ENCODE measurements around the gene NUP188.
"Not testable (repeated sequence)": the region's sequence is repeated elsewhere in the genome, so short reads cannot be mapped to it uniquely, and the experiment has no call there.

Gene NUP188

GRCh38 chr9:129028192-129028966 lies 80.9 kb downstream of the NUP188 start, which contains the start of gene SH3GLB2:
TSS of gene SH3GLB2 (minus strand) at chr9:129028331. CDS start at chr9:129028154, 177 bp downstream.
- H3K4me1 Mint-ChIP-seq = peaks cover 35% of the 10 kb centered on the region
- H3K27ac Mint-ChIP-seq = peak within 1 kb of the TSS; percentile 51 to 90 (median 72)
- TF ChIP-seq CTCF (IDR thresholded peaks at IDR 0.05; ENCODE audit: unreplicated experiment in 3 of 3) = peak; percentile 84 to 93 (median 86)
- H3K27me3 Mint-ChIP-seq (ENCODE audit: low read depth) = peaks cover 4% of the 10 kb centered on the region
- H3K9me3 Mint-ChIP-seq = no peaks in the 10 kb centered on the region
- no peaks in the 10 kb centered on the region for H3K36me3 Mint-ChIP-seq (ENCODE audit: low read depth)
- peak within 1 kb of the TSS; percentile 83 to 90 (median 89) for H3K4me3 Mint-ChIP-seq

GRCh38 chr9:129030191-129030590 lies 82.7 kb downstream of the NUP188 start:
- Mint-ChIP-seq H3K4me3 (peak overlapping the region; percentile 52 to 67 (median 61)), H3K27ac (peak overlapping the region in 2 of 3 experiments; percentile 2 to 61), H3K36me3 (ENCODE audit: low read depth) (no peaks in the 10 kb centered on the region), H3K4me1 (peaks cover 29% of the 10 kb centered on the region), H3K27me3 (ENCODE audit: low read depth) (no peaks in the 10 kb centered on the region), H3K9me3 (no peaks in the 10 kb centered on the region)
- no peak for TF ChIP-seq CTCF (IDR thresholded peaks at IDR 0.05; ENCODE audit: unreplicated experiment in 3 of 3)

GRCh38 chr9:129031514-129031913 lies 84.0 kb downstream of the NUP188 start:
- Mint-ChIP-seq H3K27me3 (ENCODE audit: low read depth) (no peaks in the 10 kb centered on the region), H3K4me1 (peaks cover 24% of the 10 kb centered on the region)
- no peak for TF ChIP-seq CTCF (IDR thresholded peaks at IDR 0.05; ENCODE audit: unreplicated experiment in 3 of 3)

GRCh38 chr9:129032541-129033159 lies 85.2 kb downstream of the NUP188 start:
- Mint-ChIP-seq H3K27me3 (ENCODE audit: low read depth) (no peaks in the 10 kb centered on the region), H3K36me3 (ENCODE audit: low read depth) (no peaks in the 10 kb centered on the region), H3K4me3 (no peak overlapping the region), H3K27ac (no peak overlapping the region), H3K4me1 (peaks cover 25% of the 10 kb centered on the region), H3K9me3 (no peaks in the 10 kb centered on the region)
- TF ChIP-seq CTCF (IDR thresholded peaks at IDR 0.05; ENCODE audit: unreplicated experiment in 3 of 3) = no peak

More at GRCh38 chr9:129031514-129031913, 84.0 kb downstream of the NUP188 start:
- Mint-ChIP-seq H3K9me3 (no peaks in the 10 kb centered on the region), H3K4me3 (no peak overlapping the region), H3K36me3 (ENCODE audit: low read depth) (no peaks in the 10 kb centered on the region), H3K27ac (no peak overlapping the region)

- H3K36me3 Mint-ChIP-seq (ENCODE audit: low read depth) = no peaks in the 10 kb centered on the region
- H3K27me3 Mint-ChIP-seq (ENCODE audit: low read depth) = no peaks in the 10 kb centered on the region
- H3K4me3 Mint-ChIP-seq = no peak overlapping the region
- no peak for TF ChIP-seq CTCF (IDR thresholded peaks at IDR 0.05; ENCODE audit: unreplicated experiment in 3 of 3)
- H3K27ac Mint-ChIP-seq = no peak overlapping the region
- H3K4me1 Mint-ChIP-seq = peaks cover 30% of the 10 kb centered on the region
- H3K9me3 Mint-ChIP-seq = no peaks in the 10 kb centered on the region
Observed at GRCh38 chr9:129033216-129033615, 85.7 kb downstream of the NUP188 start.

GRCh38 chr9:129035838-129036237 lies 88.3 kb downstream of the NUP188 start:
- not testable (repeated sequence) for H3K9me3 Mint-ChIP-seq; H3K27me3 Mint-ChIP-seq (ENCODE audit: low read depth); H3K36me3 Mint-ChIP-seq (ENCODE audit: low read depth)
- Mint-ChIP-seq H3K27ac (peak overlapping the region; percentile 87 to 92 (median 90)), H3K4me1 (peaks cover 23% of the 10 kb centered on the region), H3K4me3 (peak overlapping the region; percentile 90 to 94 (median 91))

Measured in nephron (organoid).